ENCODE results near the gene RCOR2. TPM values are rescaled to one million over a fixed set of nuclear protein-coding genes. Genes with fewer than 3 reads are reported as not detected.

RCOR2 gene
- total RNA-seq, 1 donor from 2014 or later, result 286 TPM

DNA sequence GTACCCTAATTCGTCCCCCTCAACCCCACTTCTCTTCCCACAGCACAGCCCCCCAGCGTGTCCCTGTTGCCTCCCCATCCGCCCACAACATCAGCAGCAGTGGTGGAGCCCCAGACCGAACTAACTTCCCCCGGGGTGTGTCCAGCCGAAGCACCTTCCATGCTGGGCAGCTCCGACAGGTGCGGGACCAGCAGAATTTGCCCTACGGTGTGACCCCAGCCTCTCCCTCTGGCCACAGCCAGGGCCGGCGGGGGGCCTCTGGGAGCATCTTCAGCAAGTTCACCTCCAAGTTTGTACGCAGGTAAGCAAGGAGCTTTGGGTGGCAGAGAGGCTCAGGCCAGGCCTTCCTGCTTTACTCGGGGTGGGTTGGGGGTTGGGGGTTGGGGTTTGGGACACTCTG lies 12.2 kb downstream of the RCOR2 start:
- H3K9me3 Mint-ChIP-seq (ENCODE audit: unreplicated experiment), result peaks cover 15% of the 10 kb centered on the region
- no peak overlapping the region for H3K4me3 Mint-ChIP-seq (ENCODE audit: unreplicated experiment)
- H3K27ac Mint-ChIP-seq (ENCODE audit: unreplicated experiment), result no peak overlapping the region
- H3K27me3 Mint-ChIP-seq (ENCODE audit: unreplicated experiment), result peaks cover 12% of the 10 kb centered on the region
- peaks cover 21% of the 10 kb centered on the region for H3K4me1 Mint-ChIP-seq (ENCODE audit: low read depth, unreplicated experiment)
- H3K36me3 Mint-ChIP-seq (ENCODE audit: unreplicated experiment), result peaks cover 6% of the 10 kb centered on the region
- TF ChIP-seq, protein P1, sequence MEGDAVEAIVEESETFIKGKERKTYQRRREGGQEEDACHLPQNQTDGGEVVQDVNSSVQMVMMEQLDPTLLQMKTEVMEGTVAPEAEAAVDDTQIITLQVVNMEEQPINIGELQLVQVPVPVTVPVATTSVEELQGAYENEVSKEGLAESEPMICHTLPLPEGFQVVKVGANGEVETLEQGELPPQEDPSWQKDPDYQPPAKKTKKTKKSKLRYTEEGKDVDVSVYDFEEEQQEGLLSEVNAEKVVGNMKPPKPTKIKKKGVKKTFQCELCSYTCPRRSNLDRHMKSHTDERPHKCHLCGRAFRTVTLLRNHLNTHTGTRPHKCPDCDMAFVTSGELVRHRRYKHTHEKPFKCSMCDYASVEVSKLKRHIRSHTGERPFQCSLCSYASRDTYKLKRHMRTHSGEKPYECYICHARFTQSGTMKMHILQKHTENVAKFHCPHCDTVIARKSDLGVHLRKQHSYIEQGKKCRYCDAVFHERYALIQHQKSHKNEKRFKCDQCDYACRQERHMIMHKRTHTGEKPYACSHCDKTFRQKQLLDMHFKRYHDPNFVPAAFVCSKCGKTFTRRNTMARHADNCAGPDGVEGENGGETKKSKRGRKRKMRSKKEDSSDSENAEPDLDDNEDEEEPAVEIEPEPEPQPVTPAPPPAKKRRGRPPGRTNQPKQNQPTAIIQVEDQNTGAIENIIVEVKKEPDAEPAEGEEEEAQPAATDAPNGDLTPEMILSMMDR (IDR thresholded peaks at IDR 0.05; ENCODE audit: partially characterized antibody, unreplicated experiment), result no peak
- DNase-seq, result no peak

DNA sequence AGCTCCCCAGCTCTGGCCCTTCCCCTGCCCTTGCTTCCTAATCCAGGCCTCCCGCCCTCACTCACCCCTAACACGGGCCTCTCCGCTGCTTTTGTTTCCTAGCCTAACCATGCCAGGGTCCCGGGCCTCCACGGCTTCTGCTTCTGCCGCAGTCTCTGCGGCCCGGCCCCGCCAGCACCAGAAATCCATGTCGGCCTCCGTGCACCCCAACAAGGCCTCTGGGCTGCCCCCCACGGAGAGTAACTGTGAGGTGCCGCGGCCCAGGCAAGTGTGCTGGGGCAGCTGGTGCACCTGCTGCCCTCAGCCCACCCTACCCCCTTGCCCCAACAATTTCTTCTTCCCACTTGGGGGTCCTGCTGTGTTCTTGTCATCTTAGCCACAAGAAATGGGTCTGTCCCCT lies 13.1 kb downstream of the RCOR2 start:
- no peak overlapping the region for H3K27ac Mint-ChIP-seq (ENCODE audit: unreplicated experiment)
- H3K36me3 Mint-ChIP-seq (ENCODE audit: unreplicated experiment), result peaks cover 6% of the 10 kb centered on the region
- H3K4me1 Mint-ChIP-seq (ENCODE audit: low read depth, unreplicated experiment), result peaks cover 21% of the 10 kb centered on the region
- no peak overlapping the region for H3K4me3 Mint-ChIP-seq (ENCODE audit: unreplicated experiment)
- H3K27me3 Mint-ChIP-seq (ENCODE audit: unreplicated experiment), result peaks cover 12% of the 10 kb centered on the region
- TF ChIP-seq, protein P1 (IDR thresholded peaks at IDR 0.05; ENCODE audit: partially characterized antibody, unreplicated experiment), result no peak
- H3K9me3 Mint-ChIP-seq (ENCODE audit: unreplicated experiment), result peaks cover 16% of the 10 kb centered on the region
- DNase-seq, result no peak

DNA sequence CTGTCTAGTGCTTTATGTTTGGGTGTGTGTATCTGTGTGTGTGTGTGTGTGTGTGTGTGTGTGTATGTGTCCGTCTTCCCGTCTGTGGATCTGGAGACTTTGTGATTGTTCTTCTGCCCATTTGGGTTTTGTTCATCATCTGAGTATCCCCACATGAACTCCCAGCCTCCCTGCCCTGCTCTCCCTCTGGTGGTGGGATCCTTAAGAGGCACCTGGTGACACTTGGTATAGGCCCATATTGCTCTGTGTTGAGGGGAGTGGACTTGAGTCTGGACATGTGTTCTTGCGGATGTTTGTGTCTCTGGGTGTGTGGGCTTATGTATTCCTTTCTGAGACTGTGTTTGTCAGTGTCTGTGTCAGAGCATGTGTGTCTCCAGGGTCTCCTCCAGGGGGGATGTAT lies 15.3 kb downstream of the RCOR2 start:
- Mint-ChIP-seq H3K36me3 (ENCODE audit: unreplicated experiment) (peaks cover 6% of the 10 kb centered on the region), H3K27ac (ENCODE audit: unreplicated experiment) (peak overlapping the region; percentile 69), H3K4me1 (ENCODE audit: low read depth, unreplicated experiment) (peaks cover 13% of the 10 kb centered on the region), H3K9me3 (ENCODE audit: unreplicated experiment) (peaks cover 13% of the 10 kb centered on the region), H3K4me3 (ENCODE audit: unreplicated experiment) (peak overlapping the region; percentile 3), H3K27me3 (ENCODE audit: unreplicated experiment) (peaks cover 9% of the 10 kb centered on the region)
- TF ChIP-seq, protein P1 (IDR thresholded peaks at IDR 0.05; ENCODE audit: partially characterized antibody, unreplicated experiment), result peak; percentile 14
- DNase-seq, result no peak

DNA sequence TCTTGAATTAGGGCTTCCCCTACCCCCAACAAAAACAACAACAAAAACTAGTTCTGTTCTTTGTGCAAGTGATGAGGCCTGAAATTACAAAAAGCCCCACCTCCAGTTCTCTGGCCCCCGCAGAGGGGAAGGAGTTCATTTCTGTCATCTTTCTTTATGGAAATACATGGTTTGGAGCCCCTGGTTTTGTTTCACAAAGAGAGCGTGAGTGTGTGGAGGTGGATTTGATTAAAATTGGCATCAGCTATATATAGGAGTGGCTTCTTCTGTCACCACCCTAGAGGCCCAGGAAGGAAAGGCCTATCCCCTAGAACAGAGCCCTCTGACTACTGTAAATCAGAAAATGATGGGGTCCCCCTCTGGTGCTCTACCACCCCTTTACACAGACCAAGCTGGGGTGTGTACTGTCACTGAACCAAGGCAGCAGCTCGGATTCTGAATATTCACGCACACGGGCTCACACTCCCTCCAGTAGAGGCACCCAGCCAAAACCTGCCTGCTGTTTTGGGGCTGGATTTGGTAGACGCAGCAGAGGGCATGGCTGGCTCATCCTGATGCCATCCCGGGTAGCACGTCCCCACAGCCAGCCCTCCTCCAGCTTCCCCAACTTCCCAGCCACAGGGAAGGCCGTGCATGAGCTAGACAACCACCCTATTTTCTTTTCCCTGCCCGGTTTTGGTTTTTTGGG lies 19.4 kb downstream of the RCOR2 start:
- TF ChIP-seq, protein P1 (IDR thresholded peaks at IDR 0.05; ENCODE audit: partially characterized antibody, unreplicated experiment), result no peak
- Mint-ChIP-seq H3K9me3 (ENCODE audit: unreplicated experiment) (peaks cover 9% of the 10 kb centered on the region), H3K27me3 (ENCODE audit: unreplicated experiment) (peaks cover 2% of the 10 kb centered on the region), H3K4me3 (ENCODE audit: unreplicated experiment) (no peak overlapping the region), H3K36me3 (ENCODE audit: unreplicated experiment) (peaks cover 11% of the 10 kb centered on the region), H3K27ac (ENCODE audit: unreplicated experiment) (no peak overlapping the region), H3K4me1 (ENCODE audit: low read depth, unreplicated experiment) (no peaks in the 10 kb centered on the region)
- no peak for DNase-seq

DNA sequence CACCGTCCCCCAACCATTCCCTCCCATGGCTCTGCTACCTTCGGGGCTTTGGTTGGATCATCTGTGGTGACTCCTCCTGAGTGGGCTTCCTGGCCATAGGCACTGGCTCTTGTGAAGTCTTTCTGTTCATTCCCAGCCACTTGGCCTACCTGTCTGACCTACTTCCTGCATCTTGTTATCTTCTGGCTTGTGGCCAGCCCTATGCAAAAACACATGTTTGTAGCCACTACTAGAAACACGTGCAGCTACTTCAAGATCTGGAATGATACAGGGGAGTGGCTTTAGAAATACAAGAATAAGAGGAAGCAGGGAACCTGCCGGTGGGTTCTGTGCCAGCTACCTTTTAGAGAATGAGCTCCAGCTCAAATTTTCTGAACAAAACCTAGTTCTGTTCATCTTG lies 20.9 kb downstream of the RCOR2 start:
- no peak overlapping the region for H3K27ac Mint-ChIP-seq (ENCODE audit: unreplicated experiment)
- no peak overlapping the region for H3K4me3 Mint-ChIP-seq (ENCODE audit: unreplicated experiment)
- no peaks in the 10 kb centered on the region for H3K4me1 Mint-ChIP-seq (ENCODE audit: low read depth, unreplicated experiment)
- peaks cover 5% of the 10 kb centered on the region for H3K36me3 Mint-ChIP-seq (ENCODE audit: unreplicated experiment)
- TF ChIP-seq, protein P1 (IDR thresholded peaks at IDR 0.05; ENCODE audit: partially characterized antibody, unreplicated experiment), result no peak
- no peak for DNase-seq
- H3K27me3 Mint-ChIP-seq (ENCODE audit: unreplicated experiment), result peaks cover 4% of the 10 kb centered on the region
- H3K9me3 Mint-ChIP-seq (ENCODE audit: unreplicated experiment), result peaks cover 6% of the 10 kb centered on the region

Data from glutamatergic neuron (in vitro differentiated cells).